Endothelial cell of umbilical vein (primary cell): ENCODE results near the gene COPZ2. TPM values are rescaled to one million over a fixed set of nuclear protein-coding genes. Genes with fewer than 3 reads are reported as not detected.

Experiments used
- BruUV-seq: library from RNA; stranded (reverse); fragments of 400-500 nt; replicated peaks from 2 replicates; lab custom pipeline; 2021; lab: Mats Ljungman, UMichigan
- CTCF ChIA-PET: fragments of 300-600, 350-600 bp; sonication (Branson Sonifier 250); formaldehyde crosslinking; loops from one replicate; lab custom pipeline; 2021; ENCODE audit warnings: antibody characterized with exemption, inconsistent platforms; lab: Charles Lee
- POLR2A ChIA-PET: fragments of 300-600, 350-600 bp; sonication (Branson Sonifier 250); formaldehyde crosslinking; loops from one replicate; lab custom pipeline; 2021; ENCODE audit warnings: antibody characterized with exemption, inconsistent platforms; lab: Charles Lee
- DNase-seq: peaks from one replicate; pipeline ENCODE4 v3.0.0-alpha.2; 2011; ENCODE audit warnings: low read depth, low spot score
- FAIRE-seq: peaks from 2 replicates; lab custom pipeline; 2011; peaks lifted over from hg19 to GRCh38; lab: Jason Lieb, UNC
- H2AFZ ChIP-seq: 2 replicates; pipeline ENCODE4 v1.6.0; 2012; ENCODE audit warnings: low read depth, low read length, control low read depth, inconsistent platforms
- H3K27ac ChIP-seq: 2 replicates; pipeline ENCODE4 v1.5.1; 2011; ENCODE audit warnings: low read depth, mild to moderate bottlenecking, control low read depth, low read length, moderate library complexity; ENCODE audit not compliant: insufficient read depth
- H3K27me3 ChIP-seq, 2 experiments: 2 replicates each; pipeline versions ENCODE4 v1.6.0 to v1.6.1; 2011; ENCODE audit warnings: low read length in 2 of 2, mixed read lengths in 1 of 2; ENCODE audit not compliant: control insufficient read depth in 2 of 2, insufficient read depth in 2 of 2
- H3K36me3 ChIP-seq, 2 experiments: 2 replicates in 1 of 2; 3 replicates in 1 of 2; pipeline ENCODE4 v1.5.1; 2011; ENCODE audit warnings: low read length in 2 of 2, mild to moderate bottlenecking in 1 of 2, moderate library complexity in 1 of 2; ENCODE audit not compliant: control insufficient read depth in 2 of 2, insufficient read depth in 2 of 2; ENCODE audit errors: extremely low read depth in 1 of 2
- H3K4me1 ChIP-seq: 3 replicates; pipeline ENCODE4 v1.5.1; 2011; ENCODE audit warnings: mild to moderate bottlenecking, low read length; ENCODE audit not compliant: control insufficient read depth, insufficient read depth; ENCODE audit errors: extremely low read depth
- H3K4me2 ChIP-seq: 2 replicates; pipeline ENCODE4 v1.6.1; 2011; ENCODE audit warnings: low read length, control low read depth, mixed read lengths; ENCODE audit not compliant: insufficient read depth
- H3K4me3 ChIP-seq, 3 experiments: fragments of 200-600 bp in 1 of 3; sonication (generic), shearing (Covaris generic) in 1 of 3; replicated peaks in 1 of 3; 2 replicates each; pipeline ENCODE4 v1.5.1; 2011 to 2016; ENCODE audit warnings: control low read depth in 3 of 3, low read length in 3 of 3, mild to moderate bottlenecking in 2 of 3, inconsistent platforms in 1 of 3, low read depth in 1 of 3, moderate library complexity in 1 of 3; ENCODE audit not compliant: insufficient read depth in 1 of 3
- H3K79me2 ChIP-seq: 2 replicates; pipeline ENCODE4 v1.6.0; 2012; ENCODE audit warnings: low read length, inconsistent platforms; ENCODE audit not compliant: control insufficient read depth, insufficient read depth
- H3K9ac ChIP-seq: replicated peaks from 2 replicates; pipeline ENCODE3; 2011; ENCODE audit warnings: low read length, control low read depth; ENCODE audit not compliant: insufficient read depth; ENCODE audit errors: extremely low read depth
- H3K9me1 ChIP-seq: replicated peaks from 3 replicates; pipeline ENCODE4 v1.6.0; 2011; ENCODE audit warnings: mild to moderate bottlenecking, low read length; ENCODE audit not compliant: control insufficient read depth, insufficient read depth; ENCODE audit errors: extremely low read depth
- H3K9me3 ChIP-seq: replicated peaks from 2 replicates; pipeline ENCODE4 v1.5.1; 2012; ENCODE audit warnings: low read length, inconsistent platforms; ENCODE audit not compliant: control insufficient read depth, insufficient read depth
- H4K20me1 ChIP-seq: replicated peaks from 2 replicates; pipeline ENCODE3; 2011; ENCODE audit warnings: mild to moderate bottlenecking, low read length; ENCODE audit not compliant: control insufficient read depth, insufficient read depth; ENCODE audit errors: extremely low read depth
- EZH2 ChIP-seq: IDR thresholded peaks from 2 replicates; pipeline ENCODE4 v1.6.1; 2012; ENCODE audit warnings: borderline replicate concordance, low read depth, mild to moderate bottlenecking, moderate library complexity, low read length, inconsistent platforms; ENCODE audit not compliant: severe bottlenecking
- FOS ChIP-seq: IDR thresholded peaks from 2 replicates; pipeline ENCODE4 v1.6.1; 2011; ENCODE audit warnings: mild to moderate bottlenecking, low read length, moderate library complexity, borderline replicate concordance; ENCODE audit not compliant: insufficient read depth
- GATA2 ChIP-seq: IDR thresholded peaks from 2 replicates; pipeline ENCODE4 v1.7.0; 2011; ENCODE audit warnings: low read depth, mild to moderate bottlenecking, moderate library complexity, mixed read lengths, low read length; ENCODE audit not compliant: insufficient read length, insufficient read depth
- JUN ChIP-seq: IDR thresholded peaks from 2 replicates; pipeline ENCODE4 v1.6.1; 2011; ENCODE audit warnings: borderline replicate concordance, low read depth; ENCODE audit not compliant: insufficient read length, insufficient read depth
- MYC ChIP-seq: IDR thresholded peaks from one replicate; pipeline ENCODE4 v1.6.1; 2011; ENCODE audit warnings: mild to moderate bottlenecking, low read depth, low read length
- POLR2A ChIP-seq: IDR thresholded peaks from 2 replicates; pipeline ENCODE4 v1.6.1; 2012; ENCODE audit warnings: low read depth, mild to moderate bottlenecking, control low read depth, low read length
- POLR2AphosphoS5 ChIP-seq: IDR thresholded peaks from 2 replicates; pipeline ENCODE4 v1.6.1; 2012; ENCODE audit warnings: low read depth, mild to moderate bottlenecking, control low read depth, low read length, moderate library complexity; ENCODE audit not compliant: insufficient read depth
- dilution Hi-C: fragments of 300-500 bp; cut with MboI; formaldehyde crosslinking; loops from one replicate; pipeline ENCODE4 v1.15.0; 2019; ENCODE audit warnings: low sequenced_read_pairs; ENCODE audit not compliant: extremely low pct_ligation_motif_present
- intact Hi-C: fragments of 100-400 bp; cut with micrococcal nuclease; formaldehyde crosslinking; loops from one replicate; pipeline ENCODE4 v1.10.0; 2022
- polyA plus RNA-seq, 4 experiments: library from polyadenylated mRNA; depleted of rRNA in 3 of 4; stranded (reverse) in 3 of 4; unstranded in 1 of 4; fragments of >200 nt; gene quantifications; 2 replicates each; pipeline versions ENCODE4 v1.2.1 to v1.2.3, GENCODE V29; 2011 to 2012; ENCODE audit warnings: missing spikeins in 1 of 4
- total RNA-seq: library from RNA; stranded (reverse); gene quantifications from 2 replicates; pipeline ENCODE4 v1.2.3, GENCODE V29; 2021
- TF ChIP-seq, protein P1 (sequence below): IDR thresholded peaks from 2 replicates; pipeline ENCODE4 v1.6.1; 2011; ENCODE audit not compliant: insufficient read depth, insufficient read length
- TF ChIP-seq, protein P2 (sequence below), 2 donors: IDR thresholded peaks; 1 replicate in 1 of 2; 2 replicates in 1 of 2; pipeline ENCODE4 v1.5.1; 2011; ENCODE audit warnings: low read length in 2 of 2, mild to moderate bottlenecking in 2 of 2, moderate library complexity in 2 of 2, control low read depth in 1 of 2, inconsistent platforms in 1 of 2, low read depth in 1 of 2; ENCODE audit not compliant: insufficient read depth in 1 of 2; ENCODE audit errors: extremely low read depth in 1 of 2

Gene COPZ2
- total and polyA plus RNA-seq, 2 donors (not counting 3 experiments of a cell fraction or from before 2014, with no cell fraction given): 16.3 to 28.1 TPM

DNA sequence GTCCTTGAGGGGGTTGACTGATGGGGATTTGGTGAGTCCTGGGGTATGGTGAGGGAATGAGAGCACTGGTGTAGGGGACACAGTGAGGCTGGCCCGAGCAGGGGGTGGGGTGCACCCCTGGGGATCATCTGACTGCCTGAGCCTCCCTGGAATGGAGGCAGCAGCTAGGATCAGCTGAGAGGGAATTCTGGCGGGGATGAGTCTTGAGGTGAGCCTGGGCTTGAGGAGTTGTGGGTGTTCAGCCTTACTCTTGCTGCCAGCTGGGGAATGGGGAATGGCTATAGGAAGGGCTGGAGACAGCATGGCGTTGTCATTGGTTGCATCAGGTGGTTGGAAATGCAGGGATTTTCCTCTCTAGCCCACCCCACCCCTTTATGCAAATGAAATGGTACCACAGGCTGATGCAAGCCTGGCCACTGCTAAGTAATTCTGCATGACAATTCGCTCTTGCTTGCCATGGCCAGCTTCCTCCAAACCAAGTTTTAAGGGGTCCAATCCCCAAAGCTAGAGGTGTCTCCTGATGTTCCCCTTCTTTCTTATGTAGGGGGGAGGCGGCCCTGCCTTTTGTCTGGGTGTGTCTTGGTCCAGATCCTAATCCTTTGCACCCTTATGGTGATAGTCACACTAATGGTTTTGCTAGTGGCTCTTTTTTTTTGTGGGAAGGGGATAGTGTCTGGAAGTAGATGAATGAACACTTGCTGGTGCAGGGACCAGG is 18.1 kb upstream of the COPZ2 start:
- H3K36me3 ChIP-seq: peaks cover 30 to 58% of the 10 kb centered on the region in 2 experiments
- CTCF ChIA-PET: interaction anchor here (0.7 to 3.8 kb wide), 5 partner anchors 12 to 31 kb away, joined by 3 to 20 read pairs (median 4); no protein-coding TSS in a partner anchor
- dilution Hi-C loops: no loop called here

More for the DNA sequence above, 18.1 kb upstream of the COPZ2 start:
- Histone ChIP-seq H3K4me2 (no peak overlapping the region), H2AFZ (no peak overlapping the region), H4K20me1 (no peaks in the 10 kb centered on the region), H3K79me2 (peaks cover 69% of the 10 kb centered on the region), H3K9me1 (no peaks in the 10 kb centered on the region), H3K4me3 (no peak overlapping the region), H3K4me1 (peaks cover 41% of the 10 kb centered on the region), H3K9me3 (no peaks in the 10 kb centered on the region), H3K27me3 (no peaks in the 10 kb centered on the region), H3K9ac (no peak overlapping the region), H3K27ac (no peak overlapping the region)
- DNase-seq (no peak), FAIRE-seq (no peak)
- POLR2A ChIA-PET: no interaction called here
- TF ChIP-seq MYC: no peak
- TF ChIP-seq JUN: no peak
- TF ChIP-seq POLR2A: no peak
- TF ChIP-seq, protein P1, sequence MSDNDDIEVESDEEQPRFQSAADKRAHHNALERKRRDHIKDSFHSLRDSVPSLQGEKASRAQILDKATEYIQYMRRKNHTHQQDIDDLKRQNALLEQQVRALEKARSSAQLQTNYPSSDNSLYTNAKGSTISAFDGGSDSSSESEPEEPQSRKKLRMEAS: no peak
- no peak for TF ChIP-seq POLR2AphosphoS5
- TF ChIP-seq, protein P2, sequence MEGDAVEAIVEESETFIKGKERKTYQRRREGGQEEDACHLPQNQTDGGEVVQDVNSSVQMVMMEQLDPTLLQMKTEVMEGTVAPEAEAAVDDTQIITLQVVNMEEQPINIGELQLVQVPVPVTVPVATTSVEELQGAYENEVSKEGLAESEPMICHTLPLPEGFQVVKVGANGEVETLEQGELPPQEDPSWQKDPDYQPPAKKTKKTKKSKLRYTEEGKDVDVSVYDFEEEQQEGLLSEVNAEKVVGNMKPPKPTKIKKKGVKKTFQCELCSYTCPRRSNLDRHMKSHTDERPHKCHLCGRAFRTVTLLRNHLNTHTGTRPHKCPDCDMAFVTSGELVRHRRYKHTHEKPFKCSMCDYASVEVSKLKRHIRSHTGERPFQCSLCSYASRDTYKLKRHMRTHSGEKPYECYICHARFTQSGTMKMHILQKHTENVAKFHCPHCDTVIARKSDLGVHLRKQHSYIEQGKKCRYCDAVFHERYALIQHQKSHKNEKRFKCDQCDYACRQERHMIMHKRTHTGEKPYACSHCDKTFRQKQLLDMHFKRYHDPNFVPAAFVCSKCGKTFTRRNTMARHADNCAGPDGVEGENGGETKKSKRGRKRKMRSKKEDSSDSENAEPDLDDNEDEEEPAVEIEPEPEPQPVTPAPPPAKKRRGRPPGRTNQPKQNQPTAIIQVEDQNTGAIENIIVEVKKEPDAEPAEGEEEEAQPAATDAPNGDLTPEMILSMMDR (IDR thresholded peaks at IDR 0.05; ENCODE audit: extremely low read depth in 1 of 2, insufficient read depth in 1 of 2, low read depth in 1 of 2, low read length in 2 of 2): no peak
- no peak for TF ChIP-seq FOS
- TF ChIP-seq EZH2: no peak
- TF ChIP-seq GATA2: no peak
- intact Hi-C loops: no loop called here
- no TSS peak for BruUV-seq
